ENCODE data around the gene CACNA1I.

DNA sequence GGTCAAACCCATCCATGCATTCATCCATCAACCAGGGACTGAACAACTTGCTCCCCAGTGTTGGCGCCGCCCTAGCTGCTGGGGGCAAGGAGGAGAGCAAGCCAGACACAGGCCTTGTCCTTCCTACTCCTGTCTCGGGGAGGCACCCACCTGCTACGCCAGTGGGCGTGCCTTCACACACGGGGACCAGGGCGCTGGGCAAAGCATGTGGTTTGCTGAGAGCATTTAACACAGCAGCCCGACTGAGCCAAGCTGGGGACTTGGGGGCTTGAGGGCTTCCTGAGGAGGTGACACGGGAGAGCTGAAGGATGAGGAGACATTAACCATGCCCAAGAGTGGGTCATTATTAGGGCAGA, 30.6 kb downstream of the CACNA1I start:
- TF ChIP-seq, protein P1, sequence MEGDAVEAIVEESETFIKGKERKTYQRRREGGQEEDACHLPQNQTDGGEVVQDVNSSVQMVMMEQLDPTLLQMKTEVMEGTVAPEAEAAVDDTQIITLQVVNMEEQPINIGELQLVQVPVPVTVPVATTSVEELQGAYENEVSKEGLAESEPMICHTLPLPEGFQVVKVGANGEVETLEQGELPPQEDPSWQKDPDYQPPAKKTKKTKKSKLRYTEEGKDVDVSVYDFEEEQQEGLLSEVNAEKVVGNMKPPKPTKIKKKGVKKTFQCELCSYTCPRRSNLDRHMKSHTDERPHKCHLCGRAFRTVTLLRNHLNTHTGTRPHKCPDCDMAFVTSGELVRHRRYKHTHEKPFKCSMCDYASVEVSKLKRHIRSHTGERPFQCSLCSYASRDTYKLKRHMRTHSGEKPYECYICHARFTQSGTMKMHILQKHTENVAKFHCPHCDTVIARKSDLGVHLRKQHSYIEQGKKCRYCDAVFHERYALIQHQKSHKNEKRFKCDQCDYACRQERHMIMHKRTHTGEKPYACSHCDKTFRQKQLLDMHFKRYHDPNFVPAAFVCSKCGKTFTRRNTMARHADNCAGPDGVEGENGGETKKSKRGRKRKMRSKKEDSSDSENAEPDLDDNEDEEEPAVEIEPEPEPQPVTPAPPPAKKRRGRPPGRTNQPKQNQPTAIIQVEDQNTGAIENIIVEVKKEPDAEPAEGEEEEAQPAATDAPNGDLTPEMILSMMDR (IDR thresholded peaks at IDR 0.05): no peak
- TF ChIP-seq POLR2A (IDR thresholded peaks at IDR 0.05): no peak
